KMS-11 (cell line): ENCODE results near the gene INO80C.

ENCODE experiments used
- H2AFZ ChIP-seq: fragments of 200-600 bp; sonication (generic); 2 replicates; pipeline ENCODE4 v1.6.1; 2016; ENCODE audit warnings: antibody characterized with exemption, mixed run types, low read depth
- H3K27ac ChIP-seq: fragments of 200-600 bp; sonication (generic); 2 replicates; pipeline ENCODE4 v1.6.1; 2016; ENCODE audit warnings: mild to moderate bottlenecking, mixed run types
- H3K27me3 ChIP-seq: fragments of 200-600 bp; sonication (generic); 2 replicates; pipeline ENCODE4 v1.6.1; 2017; ENCODE audit warnings: mild to moderate bottlenecking, low read depth, mixed run types, moderate library complexity; ENCODE audit not compliant: insufficient read depth
- H3K36me3 ChIP-seq: fragments of 200-600 bp; sonication (generic); 2 replicates; pipeline ENCODE4 v1.6.1; 2017; ENCODE audit warnings: mild to moderate bottlenecking, mixed run types; ENCODE audit not compliant: insufficient read depth
- H3K4me1 ChIP-seq: fragments of 200-600 bp; sonication (generic); 2 replicates; pipeline ENCODE4 v1.6.1; 2016; ENCODE audit warnings: mild to moderate bottlenecking, low read depth, mixed run types; ENCODE audit not compliant: poor library complexity, severe bottlenecking
- H3K4me2 ChIP-seq: fragments of 200-600 bp; sonication (generic); 2 replicates; pipeline ENCODE4 v1.7.0; 2016; ENCODE audit warnings: mild to moderate bottlenecking, mixed run types
- H3K4me3 ChIP-seq: fragments of 200-600 bp; sonication (generic); IDR thresholded peaks from 2 replicates; pipeline ENCODE4 v1.6.1; 2017; ENCODE audit warnings: low read depth, low read length, mixed read lengths; ENCODE audit not compliant: insufficient read depth
- H3K79me2 ChIP-seq: fragments of 200-600 bp; sonication (generic); 2 replicates; pipeline ENCODE4 v1.6.1; 2016; ENCODE audit warnings: low read depth, mixed run types; ENCODE audit not compliant: insufficient read depth
- H3K9ac ChIP-seq: fragments of 200-600 bp; sonication (generic); 2 replicates; pipeline ENCODE4 v1.6.1; 2016; ENCODE audit warnings: mild to moderate bottlenecking, mixed run types
- H4K20me1 ChIP-seq: fragments of 200-600 bp; sonication (generic); 2 replicates; pipeline ENCODE4 v1.6.1; 2016; ENCODE audit warnings: mild to moderate bottlenecking, mixed run types; ENCODE audit not compliant: insufficient read depth
- CTCF ChIP-seq: fragments of 200-600 bp; sonication (generic); conservative IDR thresholded peaks from 2 replicates; pipeline ENCODE4 v1.6.1; 2017; ENCODE audit warnings: low read depth, mild to moderate bottlenecking, antibody characterized with exemption, low read length, moderate library complexity, mixed read lengths

INO80C gene

GRCh38 chr18:35497370-35498197, at the start of gene INO80C:
TSS of gene INO80C (minus strand) at chr18:35497960. CDS start at chr18:35497874, 86 bp downstream.
- Histone ChIP-seq H3K4me3 (no peak within 1 kb of the TSS), H2AFZ (peak within 1 kb of the TSS; percentile 77), H3K79me2 (no peaks in the 10 kb centered on the region), H3K4me2 (peak within 1 kb of the TSS; percentile 74), H4K20me1 (no peaks in the 10 kb centered on the region), H3K9ac (peak within 1 kb of the TSS; percentile 71), H3K36me3 (no peaks in the 10 kb centered on the region), H3K4me1 (peaks cover 16% of the 10 kb centered on the region), H3K27me3 (no peaks in the 10 kb centered on the region), H3K27ac (peak within 1 kb of the TSS; percentile 66)
- TF ChIP-seq CTCF: no peak

- no peaks in the 10 kb centered on the region for H3K4me1 ChIP-seq
- H2AFZ ChIP-seq: no peak overlapping the region
- H3K36me3 ChIP-seq: no peaks in the 10 kb centered on the region
- H4K20me1 ChIP-seq: no peaks in the 10 kb centered on the region
- H3K79me2 ChIP-seq: no peaks in the 10 kb centered on the region
- no peak overlapping the region for H3K4me2 ChIP-seq
- no peak for TF ChIP-seq CTCF
- no peak overlapping the region for H3K4me3 ChIP-seq
- H3K27ac ChIP-seq: no peak overlapping the region
- no peak overlapping the region for H3K9ac ChIP-seq
- no peaks in the 10 kb centered on the region for H3K27me3 ChIP-seq
Observed at GRCh38 chr18:35547008-35547605, 49.3 kb upstream of the INO80C start.

- Histone ChIP-seq H4K20me1 (no peaks in the 10 kb centered on the region), H3K79me2 (no peaks in the 10 kb centered on the region), H3K9ac (no peak overlapping the region), H3K4me2 (no peak overlapping the region), H3K36me3 (no peaks in the 10 kb centered on the region), H2AFZ (no peak overlapping the region), H3K27me3 (no peaks in the 10 kb centered on the region), H3K27ac (no peak overlapping the region), H3K4me3 (no peak overlapping the region), H3K4me1 (no peaks in the 10 kb centered on the region)
- TF ChIP-seq CTCF: no peak
Observed at GRCh38 chr18:35542356-35542755, 44.6 kb upstream of the INO80C start.

GRCh38 chr18:35535297-35535696, 37.5 kb upstream of the INO80C start:
- Histone ChIP-seq H3K79me2 (no peaks in the 10 kb centered on the region), H3K36me3 (no peaks in the 10 kb centered on the region), H2AFZ (no peak overlapping the region), H3K9ac (no peak overlapping the region), H3K4me3 (no peak overlapping the region), H4K20me1 (no peaks in the 10 kb centered on the region), H3K4me2 (no peak overlapping the region), H3K27ac (no peak overlapping the region), H3K27me3 (no peaks in the 10 kb centered on the region), H3K4me1 (no peaks in the 10 kb centered on the region)
- TF ChIP-seq CTCF: no peak
